NCI-H1092 (cell line): ENCODE data around the gene LEFTY1.
A peak's percentile ranks its signal among the peaks of the same experiment; 100 is the strongest.
"Not testable (repeated sequence)": the region's sequence is repeated elsewhere in the genome, so short reads cannot be mapped to it uniquely, and the experiment has no call there.

Experiments
- DNase-seq: peaks from one replicate; lab custom pipeline; 2025; lab: John Stamatoyannopoulos, UW

Gene LEFTY1

DNA sequence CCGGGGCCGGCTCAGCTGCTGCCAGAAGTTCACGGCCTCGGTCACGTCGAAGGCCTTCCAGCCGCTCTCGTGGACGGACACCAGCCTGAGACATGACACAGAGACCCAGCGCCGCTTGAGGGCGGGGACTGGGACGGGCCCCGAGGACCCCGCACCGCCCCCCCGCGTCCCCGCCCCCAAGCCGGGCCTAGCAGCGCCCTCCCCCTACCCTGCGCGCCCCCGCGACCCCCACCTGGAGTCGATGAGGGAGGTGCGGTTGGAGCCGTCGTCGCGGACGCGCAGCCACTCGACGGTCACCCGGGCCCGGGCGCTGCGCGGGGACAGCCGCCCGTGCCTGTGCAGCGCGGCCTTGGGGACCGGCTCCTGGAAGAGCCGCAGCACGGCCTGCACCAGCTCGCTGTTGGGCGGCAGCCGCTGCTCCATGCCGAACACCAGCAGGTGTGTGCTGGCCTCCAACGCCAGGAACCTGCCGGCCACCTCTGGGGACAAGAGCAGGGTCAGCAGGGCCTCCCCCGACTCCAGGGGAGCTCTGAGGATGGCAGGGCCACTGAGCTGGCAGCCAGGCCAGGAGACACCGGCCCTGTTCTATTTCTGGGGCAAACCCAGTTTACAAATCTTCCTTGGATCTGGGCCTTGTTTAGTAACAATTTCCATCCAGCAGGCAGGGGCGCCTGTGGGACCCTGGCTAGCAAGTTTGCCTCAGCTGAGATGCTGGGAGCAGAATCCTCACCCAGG lies 1.2 kb downstream of the LEFTY1 start:
- not testable (repeated sequence) for DNase-seq

DNA sequence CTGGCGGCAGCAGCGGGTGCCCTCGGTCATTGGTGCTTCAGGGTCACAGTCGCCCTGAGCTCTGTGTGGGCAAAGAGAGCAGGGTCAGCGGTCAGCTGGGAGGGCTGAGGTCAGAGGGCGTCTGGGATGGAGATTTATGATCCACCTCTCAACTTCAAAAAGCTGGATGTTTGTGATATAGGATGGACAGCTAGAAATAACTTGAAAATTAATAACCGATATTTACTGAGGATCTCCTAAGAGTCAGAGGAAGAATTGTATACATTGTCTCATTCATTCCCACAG lies 2.0 kb downstream of the LEFTY1 start:
- no peak for DNase-seq

DNA sequence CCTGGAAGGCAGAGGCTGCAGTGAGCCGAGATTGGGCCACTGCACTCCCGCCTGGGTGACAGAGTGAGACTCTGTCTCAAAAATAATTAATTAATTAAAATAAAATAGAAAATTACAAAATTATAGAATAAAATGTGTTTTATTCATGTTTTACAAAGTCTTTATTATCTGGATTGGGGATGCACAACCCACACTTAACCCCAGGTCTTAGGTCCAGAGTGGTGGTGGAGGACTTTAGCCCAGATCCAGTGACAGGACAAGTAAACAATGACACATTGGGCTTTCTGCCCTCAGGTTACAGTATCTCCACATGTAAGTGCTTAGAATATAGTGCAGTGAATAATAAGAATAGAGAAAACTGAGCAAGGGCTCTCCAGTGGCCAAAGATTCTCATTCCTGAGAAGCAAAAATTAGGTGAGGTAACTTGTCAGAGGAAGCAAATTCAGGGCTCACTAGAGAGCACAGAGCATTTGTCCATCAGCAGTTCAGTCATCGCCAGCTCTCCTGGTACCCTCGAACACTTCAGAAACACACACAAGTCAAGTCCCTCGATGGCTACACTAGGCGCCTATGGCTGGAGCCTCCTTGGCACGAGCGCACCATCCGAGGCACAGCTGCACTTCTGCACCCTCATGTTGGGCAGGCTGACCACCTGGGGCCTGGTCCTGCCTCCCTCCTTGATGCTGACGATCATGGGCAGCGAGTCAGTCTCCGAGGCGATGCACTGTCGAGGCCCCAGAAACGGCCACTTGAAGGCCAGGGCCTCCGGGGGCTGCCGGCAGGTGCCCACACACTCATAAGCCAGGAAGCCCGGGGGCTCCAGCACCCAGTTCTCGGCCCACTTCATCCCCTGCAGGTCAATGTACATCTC lies 2.6 kb downstream of the LEFTY1 start:
- DNase-seq = no peak

DNA sequence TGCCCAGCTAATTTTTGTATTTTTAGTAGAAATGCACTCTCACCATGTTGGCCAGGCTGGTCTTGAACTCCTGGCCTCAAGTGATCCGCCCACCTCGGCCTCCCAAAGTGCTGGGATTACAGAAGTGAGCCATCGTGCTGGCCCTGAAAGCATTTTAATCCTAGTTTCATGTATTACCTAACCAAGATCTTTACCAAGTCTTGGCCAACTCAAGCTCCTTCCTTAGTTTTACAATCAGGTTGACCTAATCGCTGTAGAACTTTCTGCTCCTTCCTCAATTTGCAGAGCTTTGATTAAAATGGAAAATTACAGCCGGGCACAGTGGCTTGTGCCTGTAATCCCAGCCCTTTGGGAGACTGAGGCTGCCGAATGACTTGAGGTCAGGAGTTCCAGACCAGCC lies 3.6 kb downstream of the LEFTY1 start:
- DNase-seq = no peak

GRCh38 chr1:225883616-225884265 lies 5.2 kb downstream of the LEFTY1 start:
- DNase-seq = no peak

- DNase-seq = no peak
Observed at GRCh38 chr1:225882694-225883615, 6.0 kb downstream of the LEFTY1 start.

GRCh38 chr1:225881959-225882693 lies 6.8 kb downstream of the LEFTY1 start, which contains the start of gene TMEM63A:
Gene TMEM63A (minus strand): TSS chr1:225882380. CDS start chr1:225877580, 4,800 bp downstream.
- no peak for DNase-seq

GRCh38 chr1:225881081-225881958 lies 7.6 kb downstream of the LEFTY1 start:
- DNase-seq = no peak

DNA sequence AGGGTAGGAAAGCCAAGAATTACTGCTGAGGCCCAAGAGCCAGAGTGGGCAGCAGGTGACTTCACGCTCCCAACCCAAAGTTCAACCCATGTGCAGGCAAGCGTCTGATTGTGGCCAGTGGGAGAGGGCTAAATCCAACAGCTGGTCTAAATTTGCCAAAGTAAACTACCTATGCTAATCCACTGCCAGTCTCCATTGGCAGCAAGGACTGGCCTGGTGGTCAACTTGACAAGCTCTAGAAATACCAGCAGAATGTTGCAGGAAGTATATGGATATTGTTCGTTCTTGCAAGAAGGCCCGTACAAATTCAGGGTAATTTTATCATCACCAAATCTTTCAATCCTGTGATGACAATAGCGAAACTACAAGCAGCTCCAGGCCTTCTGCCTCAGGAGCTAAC lies 8.3 kb downstream of the LEFTY1 start:
- no peak for DNase-seq

DNA sequence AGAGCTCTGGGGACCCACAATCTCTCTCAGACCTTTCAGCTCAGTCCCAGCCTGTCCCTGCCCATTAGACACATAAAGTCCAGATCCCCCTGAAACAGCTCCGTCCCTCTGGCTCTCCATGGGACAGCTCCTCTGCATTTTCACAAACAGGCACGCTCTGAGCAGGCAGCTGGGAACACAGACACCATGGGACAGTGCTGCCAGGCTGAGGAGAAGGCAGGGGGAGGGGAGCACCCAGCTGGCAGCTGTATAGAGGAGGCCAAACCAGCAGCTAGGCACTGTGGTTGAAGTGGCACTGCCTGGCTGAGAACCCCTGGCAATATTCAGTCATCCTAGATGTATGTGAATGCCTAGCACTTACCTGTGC lies 8.7 kb downstream of the LEFTY1 start:
- no peak for DNase-seq

DNA sequence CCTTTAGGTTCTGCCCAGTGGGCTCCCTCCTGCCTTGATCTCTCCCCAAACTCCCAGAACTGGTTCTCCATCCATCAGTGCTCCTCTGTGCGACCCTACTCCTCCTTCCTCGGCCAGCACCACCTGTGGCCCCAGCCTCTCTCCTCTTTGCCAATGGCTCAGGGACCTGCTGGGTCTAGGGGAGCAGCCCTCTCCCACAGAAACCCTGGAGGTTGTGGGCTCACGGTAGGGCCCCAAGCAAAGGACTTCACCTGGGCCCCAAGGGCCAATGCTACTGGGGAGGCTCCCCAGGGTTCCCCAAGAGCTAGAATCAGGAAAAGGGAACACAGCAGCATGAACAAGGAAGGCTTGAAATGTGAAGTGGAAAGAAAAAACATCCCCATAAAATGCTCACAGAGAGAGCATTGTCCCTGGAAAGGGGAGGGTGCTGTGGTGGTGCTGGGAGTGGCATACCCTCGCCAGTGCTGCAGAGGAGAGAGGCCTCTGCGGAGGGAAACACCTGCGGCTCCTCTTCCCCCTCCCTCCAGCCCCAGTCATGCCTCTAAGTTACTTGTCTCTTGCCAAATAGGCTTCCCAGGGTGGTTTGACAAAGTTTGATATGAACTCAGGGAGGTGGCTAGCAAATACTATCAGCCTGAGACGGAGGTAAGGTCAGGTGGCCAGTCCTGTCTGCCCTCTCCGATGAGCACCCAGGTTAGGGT lies 9.3 kb downstream of the LEFTY1 start:
- no peak for DNase-seq

DNA sequence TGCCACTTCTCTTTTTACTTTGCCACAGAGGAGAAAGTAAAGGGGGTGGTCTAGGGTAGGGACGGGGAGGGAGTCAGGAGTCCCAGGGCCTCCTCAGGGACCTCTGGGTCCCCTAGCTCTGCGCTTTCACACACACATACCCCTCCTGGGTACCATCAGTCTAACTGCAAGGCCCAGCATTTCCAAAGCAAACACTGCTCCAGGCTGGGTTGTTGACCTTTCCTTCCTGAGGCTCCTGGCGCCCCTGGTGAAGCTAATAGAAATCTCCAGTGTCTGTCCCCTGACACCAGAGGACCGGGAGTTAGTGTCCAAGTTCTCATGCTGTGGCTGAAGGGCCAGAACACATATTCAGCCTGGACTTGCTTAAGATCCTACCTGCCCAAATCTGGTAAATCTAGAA lies 10.7 kb downstream of the LEFTY1 start:
- no peak for DNase-seq

DNA sequence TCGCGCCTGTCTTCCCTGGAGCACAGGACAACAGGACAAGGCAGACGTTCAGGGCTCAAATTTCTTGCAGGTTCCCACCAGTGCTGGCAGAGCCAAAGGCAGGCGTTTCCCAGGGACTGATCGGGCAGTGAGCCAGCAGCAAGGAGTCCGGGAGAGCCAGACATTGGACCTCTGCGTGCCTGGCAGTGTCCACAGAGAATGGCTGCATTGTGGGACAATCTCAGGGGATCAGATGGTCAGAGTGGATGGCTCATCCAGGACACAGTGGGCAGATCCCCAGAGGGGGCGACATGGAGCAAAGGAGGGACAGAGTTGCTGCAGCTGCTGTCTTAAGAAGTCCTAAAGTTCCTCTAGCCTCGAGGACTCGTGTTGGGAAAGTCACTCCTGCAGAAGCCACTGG lies 11.4 kb downstream of the LEFTY1 start:
- DNase-seq = peak; percentile 21

- no peak for DNase-seq
Observed at GRCh38 chr1:225876900-225877510, 11.9 kb downstream of the LEFTY1 start.

- DNase-seq = no peak
Observed at GRCh38 chr1:225875044-225875815, 13.7 kb downstream of the LEFTY1 start.

GRCh38 chr1:225874431-225874830 lies 14.5 kb downstream of the LEFTY1 start:
- DNase-seq = no peak

DNA sequence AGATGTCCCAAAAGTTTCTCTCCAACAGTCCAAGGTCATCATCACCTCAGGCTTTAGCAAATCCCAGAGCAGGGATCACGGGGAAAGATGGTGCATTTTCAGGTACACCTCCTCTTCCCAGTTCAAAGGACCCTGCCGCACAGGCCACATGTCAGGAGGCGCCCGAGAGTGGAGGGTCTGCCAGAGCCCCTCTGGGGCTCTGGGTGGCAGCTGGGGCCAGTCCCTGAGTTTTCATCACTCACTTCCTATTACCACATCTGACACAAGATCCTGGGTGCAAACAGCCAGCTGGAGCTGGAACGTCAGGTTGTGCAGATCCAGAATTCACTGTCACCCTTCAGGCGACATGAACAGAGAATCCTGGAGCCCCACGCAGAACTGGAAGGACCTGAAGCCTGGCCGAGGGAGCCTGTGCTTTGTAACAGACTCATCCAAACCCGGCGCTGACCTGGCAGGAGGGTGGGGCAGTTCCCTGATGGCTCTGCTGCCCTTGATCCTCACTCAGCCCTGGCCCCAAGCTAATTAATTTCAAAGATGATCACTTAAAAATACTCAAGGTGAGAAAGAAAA lies 15.6 kb downstream of the LEFTY1 start:
- DNase-seq = no peak

- no peak for DNase-seq
Observed at GRCh38 chr1:225872075-225872430, 16.9 kb downstream of the LEFTY1 start.
